Iris pigment epithelial cell (primary cell): ENCODE data around the gene LGALS4.
A peak's percentile ranks its signal among the peaks of the same experiment; 100 is the strongest.
"Not testable (repeated sequence)": the region's sequence is repeated elsewhere in the genome, so short reads cannot be mapped to it uniquely, and the experiment has no call there.

Experiments used
- DNase-seq: peaks from one replicate; pipeline ENCODE4 v3.0.0-alpha.2; 2011; ENCODE audit warnings: low read depth

LGALS4 gene

DNA sequence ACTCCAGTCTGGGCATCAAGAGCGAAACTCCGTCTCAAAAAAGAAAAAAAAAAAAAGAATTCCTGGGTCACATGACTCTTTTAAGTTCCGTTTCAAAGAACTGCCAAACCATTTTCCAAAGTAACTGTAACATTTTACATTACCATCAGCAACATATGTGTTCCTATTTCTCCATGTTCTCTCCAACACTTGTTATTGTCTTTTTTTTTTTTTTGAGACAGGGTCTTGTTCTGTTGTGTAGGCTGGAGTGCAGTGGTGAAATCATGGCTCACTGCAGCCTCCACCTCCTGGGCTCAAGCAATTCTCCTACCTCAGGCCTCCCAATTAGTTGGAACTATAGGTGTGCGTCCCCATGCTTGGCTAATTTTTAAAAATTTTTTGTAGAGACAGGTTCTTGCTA lies 17.2 kb downstream of the LGALS4 start:
- DNase-seq = no peak

DNA sequence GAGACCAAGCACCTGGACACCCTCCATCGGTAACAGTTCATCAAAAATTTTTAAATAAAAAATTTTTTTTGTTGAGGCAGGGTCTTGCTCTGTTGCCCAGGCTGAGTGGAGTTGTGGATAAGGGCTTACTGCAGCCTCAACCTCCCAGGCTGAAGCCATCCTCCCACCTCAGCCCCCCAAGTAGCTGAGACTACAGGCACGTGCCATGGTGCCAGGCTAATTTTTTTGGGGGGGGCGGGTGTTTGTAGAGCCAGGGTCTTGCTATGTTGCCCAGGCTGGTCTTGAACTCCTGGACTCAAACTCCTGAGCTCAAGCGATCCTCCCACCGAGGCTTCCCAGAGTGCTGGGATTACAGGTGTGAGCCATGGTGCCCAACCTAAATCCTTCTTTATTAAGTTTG lies 19.1 kb downstream of the LGALS4 start:
- no peak for DNase-seq

- peak; percentile 63 for DNase-seq
Observed at GRCh38 chr19:38793177-38793576, 19.6 kb downstream of the LGALS4 start.

GRCh38 chr19:38792250-38793111 lies 20.3 kb downstream of the LGALS4 start:
- no peak for DNase-seq

DNA sequence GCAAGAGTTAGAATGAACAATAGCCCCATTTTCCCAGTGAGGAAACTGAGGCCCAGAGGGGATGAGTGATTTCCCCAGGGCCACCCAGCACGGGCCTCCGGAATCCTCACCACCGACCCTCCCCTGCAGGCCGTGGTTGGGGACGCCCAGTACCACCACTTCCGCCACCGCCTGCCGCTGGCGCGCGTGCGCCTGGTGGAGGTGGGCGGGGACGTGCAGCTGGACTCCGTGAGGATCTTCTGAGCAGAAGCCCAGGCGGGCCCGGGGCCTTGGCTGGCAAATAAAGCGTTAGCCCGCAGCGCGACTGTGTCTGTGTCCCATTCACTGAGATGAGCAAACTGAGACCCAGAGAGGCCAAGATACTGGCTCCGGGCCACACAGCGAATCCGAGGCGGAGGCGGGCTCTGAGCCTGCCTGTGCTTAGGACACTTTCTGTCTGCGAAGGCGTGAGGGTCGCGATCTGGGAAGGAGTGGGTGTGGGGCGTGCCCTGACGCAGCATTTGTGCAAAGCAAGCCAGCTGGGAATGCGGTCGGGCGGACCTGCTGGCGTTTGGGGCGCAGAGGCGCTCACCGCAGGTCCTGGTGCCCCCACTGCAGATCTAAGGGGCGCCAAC lies 21.2 kb downstream of the LGALS4 start:
- not testable (repeated sequence) for DNase-seq

- DNase-seq = not testable (repeated sequence)
Observed at GRCh38 chr19:38790507-38791403, 22.0 kb downstream of the LGALS4 start.

DNA sequence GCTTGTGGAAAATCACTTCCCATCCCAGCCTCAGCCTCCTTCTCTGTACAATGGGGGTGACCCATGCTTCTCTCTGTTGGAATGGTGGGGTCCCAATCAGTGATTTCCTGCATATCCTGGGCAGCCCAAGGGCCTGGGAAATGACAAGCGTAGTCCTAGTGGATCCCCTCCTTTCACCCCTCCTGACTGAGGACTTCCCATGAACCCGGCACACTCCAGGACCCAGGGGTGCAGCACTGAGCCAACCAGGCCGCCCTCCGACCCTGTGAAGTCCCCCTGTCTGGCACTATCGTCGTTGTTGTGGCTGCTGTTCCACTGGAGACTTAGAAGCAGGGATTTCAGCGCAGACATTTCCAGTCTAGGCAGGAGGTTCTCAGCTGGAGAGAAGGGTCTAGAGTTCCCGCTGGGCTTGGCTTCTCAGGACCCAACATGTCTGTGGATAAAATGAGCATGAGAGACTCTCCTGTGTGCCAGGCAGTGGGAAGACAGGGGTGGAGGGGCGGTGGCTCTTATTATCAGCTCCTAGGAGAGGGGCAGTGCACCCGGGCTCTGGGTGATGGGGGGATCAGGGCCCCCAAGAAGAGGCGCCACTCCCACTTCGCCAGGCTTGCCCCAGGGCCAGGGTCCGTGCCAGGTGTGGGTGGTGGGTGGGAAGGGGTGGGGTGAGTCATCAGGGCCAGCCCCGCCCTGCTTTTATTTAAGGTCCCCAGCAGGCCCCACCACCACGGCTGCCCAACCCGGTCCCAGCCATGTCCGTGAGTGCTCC lies 24.1 kb downstream of the LGALS4 start, which contains the start of gene LGALS7B:
Gene LGALS7B, plus strand, starts transcription at position 723 of the 766 bp plus-strand sequence. Its CDS starts 27 bp downstream, at position 750.
- DNase-seq = no peak

DNA sequence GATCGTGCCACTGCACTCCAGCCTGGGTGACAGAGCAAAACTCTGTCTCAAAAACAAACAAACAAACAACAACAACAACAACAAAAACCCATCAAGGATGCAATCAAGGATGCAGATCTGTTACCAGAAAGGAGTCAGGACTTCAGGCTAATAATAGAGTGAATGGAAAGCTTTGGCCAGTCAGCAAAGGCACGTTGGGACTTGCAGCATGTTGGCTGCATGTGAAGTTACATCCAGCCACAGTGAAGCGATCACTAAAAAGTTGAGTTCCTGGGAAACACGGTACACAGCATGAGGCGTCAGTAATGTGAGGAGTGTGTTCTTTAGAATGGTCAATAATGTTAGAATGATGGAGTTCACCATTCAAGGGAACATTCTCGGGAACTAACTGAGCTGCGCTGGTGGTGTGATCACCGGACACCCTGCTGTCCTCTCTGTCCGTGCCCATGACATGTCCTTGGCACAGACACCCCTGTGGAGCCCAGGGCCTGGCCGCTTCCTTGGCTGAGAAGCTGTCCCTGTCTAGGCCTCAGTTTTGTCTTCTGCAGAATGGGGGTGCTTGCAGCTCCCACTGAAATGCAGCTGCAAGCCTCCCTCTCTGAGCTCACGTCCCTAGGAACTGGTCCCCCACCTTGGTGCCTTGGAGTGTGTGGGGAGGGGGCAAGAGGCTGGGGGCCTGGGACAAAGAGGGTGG lies 26.0 kb downstream of the LGALS4 start:
- no peak for DNase-seq

DNA sequence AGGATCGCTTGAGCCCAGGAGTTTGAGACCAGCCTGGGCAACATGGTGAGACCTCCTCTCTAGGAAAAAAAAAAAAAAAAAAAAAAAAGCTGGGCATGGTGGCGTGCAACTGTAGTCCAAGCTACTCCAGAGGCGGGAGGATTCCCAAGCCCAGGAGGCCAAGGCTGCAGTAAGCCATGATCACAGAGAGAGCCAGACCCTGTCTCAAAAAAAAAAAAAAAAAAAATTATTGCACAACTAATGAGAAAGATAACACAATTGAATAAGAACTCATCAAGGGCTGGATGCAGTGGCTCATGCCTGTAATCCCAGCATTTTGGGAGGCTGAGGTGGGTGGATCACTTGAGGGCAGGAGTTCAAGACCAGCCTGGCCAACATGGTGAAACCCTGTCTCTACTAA lies 26.7 kb downstream of the LGALS4 start:
- not testable (repeated sequence) for DNase-seq

GRCh38 chr19:38785187-38785699 lies 27.5 kb downstream of the LGALS4 start:
- no peak for DNase-seq

DNA sequence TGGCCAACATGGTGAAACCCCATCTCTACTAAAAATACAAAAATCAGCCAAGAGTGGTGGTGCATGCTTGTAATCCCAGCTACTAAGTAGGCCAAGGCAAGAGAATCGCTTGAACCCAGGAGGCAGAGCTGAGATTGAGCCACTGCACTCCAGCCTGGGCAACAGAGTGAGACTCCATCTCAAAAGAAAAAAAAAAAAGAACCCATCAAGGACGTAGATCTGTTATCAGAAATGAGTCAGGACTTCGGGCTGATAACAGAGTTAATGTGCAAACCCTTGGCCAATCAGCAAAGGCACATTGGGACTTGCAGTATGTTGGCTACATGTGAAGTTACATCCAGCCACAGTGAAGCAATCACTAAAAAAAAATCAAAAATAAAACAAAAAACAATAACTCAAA lies 28.5 kb downstream of the LGALS4 start:
- DNase-seq = peak; percentile 75

DNA sequence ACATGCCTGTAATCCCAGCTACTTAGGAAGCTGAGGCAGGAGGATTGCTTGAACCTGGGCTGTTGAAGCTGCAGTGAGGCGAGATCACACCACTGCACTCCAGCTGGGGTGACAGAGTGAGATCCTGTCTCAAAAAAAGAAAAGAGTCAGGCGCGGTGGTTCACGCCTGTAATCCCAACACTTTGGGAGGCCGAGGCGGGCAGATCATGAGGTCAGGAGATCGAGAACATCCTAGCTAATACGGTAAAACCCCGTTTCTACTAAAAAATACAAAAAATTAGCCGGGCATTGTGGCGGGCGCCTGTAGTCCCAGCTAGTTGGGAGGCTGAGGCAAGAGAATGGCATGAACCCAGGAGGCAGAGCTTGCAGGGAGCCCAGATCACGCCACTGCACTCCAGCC lies 30.5 kb downstream of the LGALS4 start:
- not testable (repeated sequence) for DNase-seq

- no peak for DNase-seq
Observed at GRCh38 chr19:38781058-38781457, 31.7 kb downstream of the LGALS4 start.

DNA sequence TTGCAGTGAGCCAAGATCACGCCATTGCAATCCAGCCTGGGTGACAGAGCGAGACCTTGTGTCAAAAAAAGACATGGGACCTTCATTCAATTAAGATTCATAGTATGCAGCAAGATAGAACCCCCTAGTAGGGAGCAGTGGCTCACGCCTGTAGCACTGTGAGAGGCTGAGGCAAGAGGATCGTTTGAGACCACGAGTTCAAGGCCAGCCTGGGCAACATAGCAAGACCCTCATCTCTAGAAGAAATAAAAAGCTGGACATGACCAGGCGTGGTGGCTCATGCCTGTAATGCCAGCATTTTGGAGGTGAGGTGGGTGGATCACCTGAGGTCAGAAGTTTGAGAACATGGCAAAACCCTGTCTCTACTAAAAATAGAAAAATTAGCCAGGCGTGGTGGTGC lies 32.3 kb downstream of the LGALS4 start:
- no peak for DNase-seq

GRCh38 chr19:38778733-38779132 lies 34.0 kb downstream of the LGALS4 start:
- no peak for DNase-seq

GRCh38 chr19:38774181-38774950 lies 38.4 kb downstream of the LGALS4 start:
- DNase-seq = no peak

- no peak for DNase-seq
Observed at GRCh38 chr19:38773469-38774177, 39.1 kb downstream of the LGALS4 start, which contains the start of gene LGALS7. TSS of gene LGALS7 (minus strand) at chr19:38773517. CDS start at chr19:38773492, 25 bp downstream.

DNA sequence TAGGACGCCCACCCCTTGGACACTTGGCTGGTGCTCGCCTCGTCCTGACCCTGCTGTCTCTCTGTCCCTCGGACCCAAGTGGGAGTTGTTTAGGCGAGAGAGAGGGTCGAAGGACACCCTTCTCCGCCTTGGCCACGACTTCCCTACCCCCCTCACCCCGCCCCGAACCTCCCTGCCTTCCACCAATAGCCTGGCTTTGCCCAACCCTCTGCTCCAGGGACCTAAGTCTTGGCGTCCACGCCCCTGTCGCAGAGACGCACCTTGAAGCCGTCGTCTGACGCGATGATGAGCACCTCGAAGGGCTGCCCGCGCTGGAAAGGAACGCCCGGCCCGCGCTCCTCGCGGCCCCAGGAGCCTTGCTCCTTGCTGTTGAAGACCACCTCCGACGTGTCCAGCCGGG lies 41.2 kb downstream of the LGALS4 start:
- not testable (repeated sequence) for DNase-seq

DNA sequence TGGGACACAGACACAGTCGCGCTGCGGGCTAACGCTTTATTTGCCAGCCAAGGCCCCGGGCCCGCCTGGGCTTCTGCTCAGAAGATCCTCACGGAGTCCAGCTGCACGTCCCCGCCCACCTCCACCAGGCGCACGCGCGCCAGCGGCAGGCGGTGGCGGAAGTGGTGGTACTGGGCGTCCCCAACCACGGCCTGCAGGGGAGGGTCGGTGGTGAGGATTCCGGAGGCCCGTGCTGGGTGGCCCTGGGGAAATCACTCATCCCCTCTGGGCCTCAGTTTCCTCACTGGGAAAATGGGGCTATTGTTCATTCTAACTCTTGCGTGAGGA lies 41.8 kb downstream of the LGALS4 start:
- not testable (repeated sequence) for DNase-seq
